HT-29 (cell line): ENCODE data around the gene EIF1AD. TPM values are rescaled to one million over a fixed set of nuclear protein-coding genes. Genes with fewer than 3 reads are reported as not detected.

Experiments used
- DNase-seq: peaks from one replicate; pipeline ENCODE4 v3.0.0-alpha.2; 2015; ENCODE audit warnings: low spot score
- total RNA-seq: library from RNA; depleted of rRNA; stranded (reverse); fragments of >200 nt; shearing (Covaris generic); gene quantifications from 2 replicates; pipeline ENCODE4 v1.2.3, GENCODE V29; 2014

The EIF1AD gene
- total RNA-seq, 1 experiment from 2014 or later, result 36.9 TPM

DNA sequence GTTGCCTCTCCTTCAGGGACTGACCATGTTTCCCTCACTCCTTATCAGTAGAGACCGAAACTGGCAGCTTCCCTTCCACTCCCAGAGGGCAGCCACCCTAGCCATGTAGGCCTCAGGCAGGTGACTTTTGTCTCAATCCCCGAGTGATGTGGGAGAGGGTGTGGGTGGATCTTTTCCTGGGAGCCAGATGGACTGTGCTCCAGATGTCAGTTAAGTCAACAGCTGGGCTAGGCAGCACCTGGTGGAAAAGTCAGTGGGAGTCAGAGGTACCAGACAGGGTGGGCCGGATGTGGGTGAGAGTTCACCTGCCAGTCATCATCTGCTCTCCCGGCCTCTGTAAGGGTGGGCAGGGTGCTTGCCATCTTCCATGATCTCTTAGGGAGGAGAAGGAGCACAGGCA lies 2.2 kb upstream of the EIF1AD start:
- DNase-seq, result no peak

DNA sequence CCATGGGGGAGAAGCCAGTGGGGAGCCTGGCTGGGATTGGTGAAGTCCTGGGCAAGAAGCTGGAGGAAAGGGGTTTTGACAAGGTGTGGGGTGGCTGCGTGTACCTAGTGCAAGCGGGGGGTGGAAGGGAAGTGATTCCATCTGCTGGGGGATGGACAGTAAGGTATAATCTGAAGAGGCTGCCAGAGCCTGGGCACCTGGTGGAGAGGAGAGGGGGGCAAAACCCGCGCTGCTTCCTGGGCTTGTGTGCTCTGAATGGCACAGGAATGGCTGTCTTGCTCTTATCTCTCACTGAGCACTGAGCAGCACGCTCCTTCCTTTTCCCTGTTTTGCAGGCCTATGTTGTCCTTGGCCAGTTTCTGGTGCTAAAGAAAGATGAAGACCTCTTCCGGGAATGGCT lies 1.3 kb upstream of the EIF1AD start:
- no peak for DNase-seq

DNA sequence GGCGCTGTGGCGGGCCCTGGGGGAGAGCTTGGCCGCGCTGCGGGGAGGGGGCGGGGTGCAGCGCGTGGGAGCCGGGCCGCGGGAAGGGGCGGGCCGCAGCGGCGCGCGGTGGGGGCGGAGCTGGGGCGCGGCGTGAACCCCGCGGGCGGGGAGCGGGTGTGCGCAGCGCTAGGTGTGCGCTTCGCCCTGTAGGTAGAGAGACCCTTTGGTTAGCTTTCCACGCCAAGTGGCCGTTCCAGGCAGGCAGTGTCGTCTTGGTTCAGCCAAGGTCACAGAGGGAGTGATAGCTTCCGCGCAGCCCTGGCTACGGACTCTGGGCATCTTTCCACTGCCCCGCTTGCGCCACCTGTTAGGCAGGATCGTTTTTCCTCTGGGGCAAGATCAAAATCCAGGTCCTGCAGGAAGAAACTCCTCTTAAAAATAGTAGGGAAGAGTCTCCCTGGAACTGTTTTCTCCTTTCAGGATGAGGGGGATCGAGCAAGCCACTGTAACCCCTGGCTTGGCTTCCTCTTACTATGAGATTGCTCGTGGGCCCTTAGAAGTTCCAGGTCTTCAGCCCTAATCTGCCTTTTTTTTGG lies 780 bp upstream of the EIF1AD start:
- DNase-seq, result peak; percentile 73

- no peak for DNase-seq
Observed at GRCh38 chr11:65997286-65997685, 4.7 kb downstream of the EIF1AD start.

GRCh38 chr11:65992056-65992455 lies 9.9 kb downstream of the EIF1AD start:
- no peak for DNase-seq

DNA sequence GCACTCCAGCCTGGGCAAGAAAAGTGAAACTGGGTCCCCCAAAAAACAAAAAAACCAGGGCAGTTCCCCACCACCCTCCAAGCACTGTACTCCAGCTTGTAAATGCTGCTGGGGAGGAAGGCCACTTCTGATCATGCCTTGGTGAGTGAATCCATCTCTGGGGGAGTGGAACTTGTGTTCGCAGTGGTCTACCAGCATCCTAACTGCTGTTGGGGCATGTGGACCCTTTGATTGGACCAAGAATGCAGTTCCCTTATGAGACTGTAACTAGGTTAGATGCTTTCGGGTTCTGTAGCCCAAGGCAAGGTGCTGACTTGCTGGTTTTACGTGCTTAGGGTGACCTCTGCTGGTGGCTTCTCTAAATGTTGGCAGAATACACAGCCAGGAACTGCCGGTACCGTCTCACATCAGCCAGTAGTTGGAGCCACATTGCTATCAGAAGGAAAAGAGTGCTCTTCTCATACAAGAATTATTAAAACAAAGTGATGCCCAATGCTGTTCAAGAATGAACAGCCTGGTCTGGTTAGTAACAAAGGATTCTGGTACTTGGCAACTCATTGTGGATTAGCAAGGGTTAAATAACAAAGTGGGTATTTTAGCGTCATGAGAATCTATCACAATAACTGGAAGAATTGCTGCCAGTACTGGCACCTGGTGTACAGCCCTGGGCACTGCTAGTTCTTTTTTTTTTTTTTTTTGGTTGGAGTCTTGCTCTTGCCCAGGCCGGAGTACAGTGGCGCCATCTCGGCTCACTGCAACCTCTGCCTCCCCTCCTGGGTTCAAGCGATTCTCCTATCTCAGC lies 13.0 kb downstream of the EIF1AD start:
- DNase-seq, result peak; percentile 99

GRCh38 chr11:65987336-65987735 lies 14.6 kb downstream of the EIF1AD start:
- no peak for DNase-seq

- no peak for DNase-seq
Observed at GRCh38 chr11:65983589-65983987, 18.4 kb downstream of the EIF1AD start.

DNA sequence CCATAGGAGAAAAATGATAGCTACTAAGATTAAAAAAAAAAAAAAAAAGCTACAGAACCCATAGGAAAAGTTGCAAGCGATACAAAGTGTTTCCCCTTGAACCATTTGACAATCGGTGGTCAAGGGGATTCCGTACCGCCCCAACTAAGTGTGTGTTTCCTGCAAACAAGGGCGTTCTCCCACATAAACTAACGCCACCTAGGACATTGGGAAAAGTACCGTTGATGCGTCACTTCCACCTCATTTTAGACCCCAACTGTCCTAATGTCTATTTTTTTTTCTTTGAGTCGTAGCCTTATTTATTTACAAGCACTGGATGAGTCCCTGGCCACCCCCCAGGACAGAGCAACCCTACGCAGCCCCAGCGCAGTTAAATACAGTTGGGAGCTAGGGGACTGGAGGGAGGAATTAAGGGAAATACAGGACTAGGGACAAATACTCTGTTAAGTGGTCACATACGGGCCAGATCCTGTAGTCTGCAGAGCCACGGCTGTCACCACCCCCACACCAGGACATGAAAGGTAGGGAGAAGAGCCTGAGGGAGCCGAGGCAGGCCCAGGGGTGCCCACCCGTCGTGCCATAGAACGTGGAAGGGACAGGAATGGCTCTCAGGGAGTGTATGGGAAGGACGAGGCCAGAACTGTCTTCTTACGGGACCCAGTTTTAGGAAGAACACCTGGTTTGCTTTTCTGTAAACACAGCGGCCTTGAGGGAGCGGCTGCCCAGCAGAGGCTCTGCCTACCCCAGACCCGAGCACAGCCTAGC lies 19.0 kb downstream of the EIF1AD start:
- DNase-seq, result no peak

- no peak for DNase-seq
Observed at GRCh38 chr11:65981972-65982823, 19.8 kb downstream of the EIF1AD start.

- no peak for DNase-seq
Observed at GRCh38 chr11:65981101-65981740, 20.7 kb downstream of the EIF1AD start.

DNA sequence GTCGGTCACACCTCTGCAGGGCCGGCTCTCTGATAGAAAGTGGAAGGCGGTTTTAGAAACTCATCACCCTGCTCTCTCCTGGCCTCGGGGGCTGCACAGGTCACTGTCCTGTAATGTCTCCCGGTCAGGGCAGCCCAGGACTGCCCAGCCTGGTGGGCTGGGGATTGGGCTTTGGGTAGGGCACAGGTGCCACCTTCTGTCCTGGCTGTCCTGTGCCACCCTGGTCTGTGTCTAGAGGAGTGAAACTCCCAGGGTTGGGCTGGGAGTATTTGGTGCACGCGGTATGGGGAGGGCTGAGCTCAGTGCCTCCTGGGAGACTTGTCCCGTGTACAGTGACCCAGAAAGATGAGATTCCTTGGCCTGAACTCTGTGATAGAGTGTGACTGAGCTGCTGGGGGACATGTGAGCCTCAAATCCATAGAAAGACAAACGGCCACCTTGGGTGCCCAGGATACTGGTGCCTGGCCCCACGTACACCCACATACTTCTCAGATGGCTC lies 22.6 kb downstream of the EIF1AD start:
- no peak for DNase-seq

DNA sequence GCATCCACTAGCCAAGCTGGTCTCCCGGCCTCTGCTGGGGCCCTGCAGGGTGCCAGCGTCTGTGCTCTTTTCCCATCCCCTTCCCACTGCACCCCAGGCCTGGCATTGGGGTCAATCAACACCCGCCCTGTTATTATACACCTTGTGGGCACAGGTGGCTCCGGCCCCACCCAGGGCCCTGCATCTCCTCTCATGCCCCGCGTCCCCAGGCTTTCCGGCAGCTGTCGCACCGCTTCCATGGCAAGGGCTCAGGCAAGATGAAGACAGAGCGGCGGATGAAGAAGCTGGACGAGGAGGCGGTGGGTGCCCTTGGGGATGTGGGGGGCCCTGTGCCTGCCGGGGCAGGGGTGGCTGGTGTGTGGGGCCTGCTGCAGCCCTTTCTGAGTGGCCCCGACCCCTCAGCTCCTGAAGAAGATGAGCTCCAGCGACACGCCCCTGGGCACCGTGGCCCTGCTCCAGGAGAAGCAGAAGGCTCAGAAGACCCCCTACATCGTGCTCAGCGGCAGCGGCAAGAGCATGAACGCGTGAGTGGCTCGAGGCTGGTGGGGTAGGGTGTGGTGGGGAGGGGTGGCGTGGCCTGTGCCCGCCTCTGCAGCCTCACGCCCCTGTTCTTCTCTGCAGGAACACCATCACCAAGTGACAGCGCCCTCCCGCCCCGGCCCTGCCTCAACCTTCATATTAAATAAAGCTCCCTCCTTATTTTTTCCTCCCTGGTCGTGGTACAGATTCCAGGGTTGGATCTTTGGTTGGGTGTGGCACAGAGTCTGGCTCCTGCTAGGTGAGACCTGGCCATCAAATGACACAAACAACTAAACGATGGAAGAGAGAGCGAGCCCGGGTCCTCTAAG lies 23.3 kb downstream of the EIF1AD start:
- no peak for DNase-seq

GRCh38 chr11:65977621-65978390 lies 24.2 kb downstream of the EIF1AD start:
- DNase-seq, result no peak

DNA sequence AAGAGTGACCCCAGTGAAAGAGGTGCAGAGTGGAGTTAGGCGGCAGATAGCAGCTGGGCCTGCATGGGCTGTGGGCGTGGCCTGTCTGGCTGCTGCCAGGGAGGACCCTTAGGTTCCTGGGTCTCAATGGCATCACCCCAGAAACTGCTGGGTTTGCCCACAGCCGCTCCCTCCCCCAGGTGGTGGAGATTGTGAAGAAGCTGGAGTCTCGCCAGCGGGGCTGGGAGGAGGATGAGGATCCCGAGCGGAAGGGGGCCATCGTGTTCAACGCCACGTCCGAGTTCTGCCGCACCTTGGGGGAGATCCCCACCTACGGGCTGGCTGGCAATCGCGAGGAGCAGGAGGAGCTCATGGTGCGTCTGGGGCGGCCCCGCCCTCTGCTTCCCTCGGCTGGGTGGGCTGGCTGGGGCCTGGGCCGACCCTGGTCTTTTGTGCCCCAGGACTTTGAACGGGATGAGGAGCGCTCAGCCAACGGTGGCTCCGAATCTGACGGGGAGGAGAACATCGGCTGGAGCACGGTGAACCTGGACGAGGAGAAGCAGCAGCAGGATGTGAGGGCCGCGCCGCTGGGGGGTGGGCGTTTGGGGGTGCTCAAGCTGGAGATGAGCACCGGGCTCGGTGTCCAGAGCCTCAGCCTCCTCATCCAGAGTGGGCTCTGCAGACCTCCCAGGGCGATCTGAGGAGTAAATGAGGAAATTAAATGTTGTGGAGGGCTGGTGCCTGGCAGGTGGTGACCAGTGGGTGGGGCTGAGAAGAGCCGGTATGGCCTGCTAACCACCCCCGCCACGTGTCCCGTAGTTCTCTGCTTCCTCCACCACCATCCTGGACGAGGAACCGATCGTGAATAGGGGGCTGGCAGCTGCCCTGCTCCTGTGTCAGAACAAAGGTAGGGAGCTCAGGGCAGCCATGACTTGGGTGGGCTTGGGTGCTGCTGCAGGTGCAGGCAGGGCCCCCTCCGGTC lies 25.5 kb downstream of the EIF1AD start:
- no peak for DNase-seq

- no peak for DNase-seq
Observed at GRCh38 chr11:65975771-65976170, 26.2 kb downstream of the EIF1AD start.

GRCh38 chr11:65973439-65974110 lies 28.4 kb downstream of the EIF1AD start:
- DNase-seq, result no peak
